Stimulated activated CD4-positive, alpha-beta T cell treated with anti-CD3 and anti-CD28 coated beads, Interleukin-12 subunit alpha, Interleukin-12 subunit beta, amount 100 ng/mL, for 24 hours (primary cell): ENCODE results near the gene RBBP8NL.
"Not testable (repeated sequence)": the region's sequence is repeated elsewhere in the genome, so short reads cannot be mapped to it uniquely, and the experiment has no call there.

Experiments used
- DNase-seq, 2 experiments: peaks; one replicate each; pipeline ENCODE4 v3.0.0-alpha.2; 2020; ENCODE audit warnings: low read depth in 2 of 2

RBBP8NL gene

GRCh38 chr20:62444286-62444685 is 16.9 kb upstream of the RBBP8NL start:
- no peak for DNase-seq

DNA sequence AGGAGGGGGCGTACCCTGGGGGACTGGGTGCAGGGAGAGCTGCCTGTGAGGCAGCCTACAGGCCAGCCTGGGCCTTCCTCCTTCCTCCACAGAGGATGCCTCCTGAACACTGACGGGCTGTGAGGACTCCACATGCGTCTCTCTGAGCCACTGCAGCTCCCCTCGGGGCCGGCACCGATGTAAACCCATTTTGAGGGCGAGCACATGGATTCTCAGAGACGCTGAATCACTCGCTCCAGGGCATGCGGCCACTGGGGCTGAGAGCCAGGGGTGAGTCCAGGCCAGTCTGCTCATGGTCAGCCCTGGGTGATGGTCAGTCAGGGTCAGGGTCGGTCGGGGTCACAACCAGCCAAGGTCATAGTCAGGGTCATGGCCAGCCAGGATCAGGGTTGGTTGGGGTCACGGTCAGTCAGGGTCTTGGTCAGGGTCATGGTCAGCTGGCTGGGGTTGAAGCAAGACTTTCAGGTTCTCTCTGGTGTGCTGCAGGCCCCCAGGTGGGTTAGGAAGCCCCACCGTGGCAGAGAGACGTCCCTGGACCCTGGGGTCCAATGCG is 14.7 kb upstream of the RBBP8NL start:
- no peak for DNase-seq

- DNase-seq, result no peak
These were observed 11.9 kb upstream of the RBBP8NL start for GRCh38 chr20:62439218-62439617.

DNA sequence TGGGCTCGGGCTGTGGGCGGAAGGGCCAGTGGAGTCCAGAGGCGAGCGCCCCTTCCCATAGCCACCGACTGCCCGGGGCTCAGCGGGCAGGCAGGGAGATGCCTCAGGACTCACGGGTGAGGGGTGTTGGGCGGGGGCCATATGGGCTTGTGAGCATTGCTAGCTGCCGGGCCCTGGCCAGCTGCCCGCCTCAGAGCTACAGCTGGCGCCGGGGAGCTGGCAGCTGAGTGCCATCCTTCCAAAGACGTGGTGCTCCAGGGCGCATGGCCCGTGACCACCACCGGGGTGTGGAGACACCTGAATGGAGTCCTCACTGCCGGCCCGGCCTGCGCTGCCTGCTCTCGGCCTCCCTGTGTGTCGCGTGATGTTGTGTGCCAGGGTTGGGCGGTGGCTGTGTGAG is 10.6 kb upstream of the RBBP8NL start:
- DNase-seq, result no peak

GRCh38 chr20:62437496-62437895 is 10.2 kb upstream of the RBBP8NL start:
- no peak for DNase-seq

GRCh38 chr20:62436692-62437091 is 9.4 kb upstream of the RBBP8NL start:
- DNase-seq, result no peak

GRCh38 chr20:62433658-62434497 is 6.5 kb upstream of the RBBP8NL start:
- DNase-seq, result no peak

GRCh38 chr20:62430866-62431447 is 3.6 kb upstream of the RBBP8NL start:
- DNase-seq, result no peak

- DNase-seq, result no peak
These were observed 3.0 kb upstream of the RBBP8NL start for GRCh38 chr20:62430311-62430853.

DNA sequence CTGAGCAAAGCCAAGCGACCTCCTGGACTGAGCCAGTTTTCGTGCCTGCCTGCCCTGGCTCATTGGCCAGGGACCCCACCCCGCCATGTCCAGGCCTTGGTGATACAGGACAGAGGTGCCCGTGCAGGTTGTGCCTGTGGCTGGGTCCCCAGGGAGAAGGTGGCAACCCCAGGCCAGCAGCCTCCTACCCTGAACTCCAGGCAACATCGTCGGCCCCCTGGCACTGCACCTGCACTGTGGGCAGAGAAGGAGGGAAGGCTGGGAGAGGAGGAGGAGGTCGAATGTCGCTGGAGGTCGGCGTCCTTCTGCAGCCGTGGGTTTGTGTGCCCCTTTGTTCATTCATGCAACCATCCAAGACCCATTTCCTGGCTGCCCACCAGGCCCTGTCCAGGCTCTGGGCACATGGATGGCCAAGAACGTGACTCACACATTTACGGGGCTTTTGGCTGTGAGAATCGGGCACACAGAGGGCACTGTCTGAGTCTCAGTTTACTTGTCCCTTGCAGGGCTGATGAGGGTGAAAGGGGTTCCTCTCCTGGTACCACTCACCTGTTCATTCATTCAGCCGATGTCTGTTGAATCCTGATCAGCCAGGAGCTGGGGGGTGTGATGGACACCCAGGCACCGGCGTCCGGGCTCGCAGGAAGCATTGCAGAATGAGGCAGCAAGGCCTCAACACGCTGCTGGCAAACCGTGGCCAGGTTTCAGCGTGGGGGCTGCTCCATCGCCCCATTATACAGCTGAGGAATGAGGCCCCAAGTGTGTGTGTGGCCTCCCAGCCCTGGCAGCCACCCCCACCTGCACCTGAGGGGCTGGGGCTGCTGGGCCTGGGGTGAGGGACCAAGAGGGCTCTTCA is 2.3 kb upstream of the RBBP8NL start:
- DNase-seq, result no peak

DNA sequence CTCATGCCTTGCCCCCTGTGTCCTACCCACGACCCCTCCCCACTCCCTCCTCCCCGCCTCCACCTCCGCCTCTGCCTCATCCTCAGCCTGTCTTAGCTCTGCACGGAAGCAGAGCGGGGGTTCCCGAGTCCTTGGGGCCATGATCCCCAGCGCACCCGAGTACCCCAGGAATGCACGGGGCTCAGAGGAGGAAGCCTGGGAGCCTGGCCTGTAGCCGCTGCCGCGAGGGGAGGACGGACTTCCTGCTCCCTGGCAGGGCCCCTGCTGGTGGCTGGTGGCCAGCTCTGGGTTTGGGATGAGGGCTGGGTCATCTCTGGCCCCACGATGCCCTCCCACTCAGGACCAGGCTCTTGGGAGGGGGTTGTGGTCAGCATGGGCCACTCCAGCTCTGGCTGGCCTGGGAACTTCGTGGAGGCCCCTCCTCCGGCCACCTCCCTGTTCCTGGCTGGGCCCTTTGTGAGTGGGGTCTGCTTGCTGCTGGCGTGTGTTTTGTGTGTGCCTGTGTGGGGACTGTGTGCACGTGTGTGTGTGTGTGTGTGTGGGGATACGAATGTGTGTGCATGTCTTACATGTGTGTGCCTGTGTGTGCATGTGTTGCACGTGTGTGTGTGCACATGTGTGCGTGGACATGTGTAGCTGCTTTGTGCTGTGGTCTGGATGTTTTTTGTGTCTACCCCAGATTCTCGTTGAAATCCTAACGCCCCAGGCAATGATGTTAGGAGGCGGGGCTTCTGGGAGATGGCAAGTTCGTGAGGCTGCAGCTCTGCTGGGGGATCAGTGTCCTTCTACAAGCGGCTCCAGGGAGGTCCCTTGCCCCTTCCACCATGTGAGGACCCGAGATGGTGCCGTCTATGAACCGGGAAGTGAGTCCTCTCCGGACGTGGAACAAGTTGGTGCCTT is 1.3 kb upstream of the RBBP8NL start:
- no peak for DNase-seq

DNA sequence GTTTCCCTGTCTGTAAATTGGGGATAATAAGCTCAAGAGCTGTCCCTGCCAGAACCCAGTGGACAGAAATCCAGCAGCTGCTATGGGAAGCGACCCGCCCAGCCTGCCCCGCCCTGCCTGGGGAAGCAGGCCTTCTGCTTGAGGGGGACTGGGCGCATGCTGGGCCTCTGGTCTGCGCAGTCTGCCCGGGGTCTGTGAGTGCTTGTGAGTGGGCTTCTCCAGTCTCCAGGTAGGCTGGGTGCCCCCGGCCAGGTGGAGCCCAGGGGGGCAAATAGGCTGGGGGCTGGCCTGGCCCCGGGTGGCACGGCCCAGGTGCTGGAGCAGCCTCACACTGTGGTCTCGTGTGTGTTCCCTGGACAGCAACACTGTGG is 648 bp upstream of the RBBP8NL start:
- DNase-seq, result no peak

GRCh38 chr20:62426699-62427131 is 624 bp downstream of the RBBP8NL start:
- DNase-seq, result no peak

GRCh38 chr20:62426059-62426348 is 1.3 kb downstream of the RBBP8NL start:
- not testable (repeated sequence) for DNase-seq

DNA sequence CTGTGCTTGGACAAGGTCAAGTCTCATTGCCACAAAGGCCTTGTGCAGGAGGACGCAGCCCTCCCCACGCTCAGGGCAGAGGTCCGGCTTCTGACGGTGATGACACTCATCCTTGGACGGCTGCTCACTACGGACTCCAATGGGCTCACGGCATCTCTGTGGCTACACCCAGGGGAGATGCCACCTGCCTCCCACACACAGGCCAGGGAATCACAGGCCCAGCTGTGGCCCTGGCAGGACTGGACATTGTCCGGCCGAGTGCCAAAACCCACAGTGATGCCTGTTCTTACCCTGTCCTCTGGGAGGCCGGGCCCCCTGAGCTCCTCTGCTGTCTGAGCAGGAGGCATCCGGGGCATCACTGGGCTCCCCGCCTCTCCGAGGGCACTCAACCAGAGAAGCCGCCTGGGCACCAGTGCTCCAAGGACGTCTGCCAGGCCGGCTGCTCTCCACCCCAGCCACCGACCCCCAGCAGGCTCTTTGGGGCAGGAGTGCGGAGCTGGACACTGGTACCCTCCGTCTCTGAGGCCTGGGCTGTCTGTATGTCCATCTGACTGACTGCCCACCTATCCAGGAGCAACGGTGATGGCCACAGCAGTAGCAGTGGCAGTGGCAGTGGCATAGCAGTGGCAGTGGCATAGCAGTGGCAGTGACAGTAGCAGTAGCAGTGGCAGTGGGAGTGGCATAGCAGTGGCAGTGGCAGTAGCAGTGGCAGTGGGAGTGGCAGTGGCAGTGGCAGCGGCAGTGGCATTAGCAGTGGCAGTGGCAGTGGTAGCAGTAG is 1.9 kb downstream of the RBBP8NL start:
- DNase-seq, result no peak

DNA sequence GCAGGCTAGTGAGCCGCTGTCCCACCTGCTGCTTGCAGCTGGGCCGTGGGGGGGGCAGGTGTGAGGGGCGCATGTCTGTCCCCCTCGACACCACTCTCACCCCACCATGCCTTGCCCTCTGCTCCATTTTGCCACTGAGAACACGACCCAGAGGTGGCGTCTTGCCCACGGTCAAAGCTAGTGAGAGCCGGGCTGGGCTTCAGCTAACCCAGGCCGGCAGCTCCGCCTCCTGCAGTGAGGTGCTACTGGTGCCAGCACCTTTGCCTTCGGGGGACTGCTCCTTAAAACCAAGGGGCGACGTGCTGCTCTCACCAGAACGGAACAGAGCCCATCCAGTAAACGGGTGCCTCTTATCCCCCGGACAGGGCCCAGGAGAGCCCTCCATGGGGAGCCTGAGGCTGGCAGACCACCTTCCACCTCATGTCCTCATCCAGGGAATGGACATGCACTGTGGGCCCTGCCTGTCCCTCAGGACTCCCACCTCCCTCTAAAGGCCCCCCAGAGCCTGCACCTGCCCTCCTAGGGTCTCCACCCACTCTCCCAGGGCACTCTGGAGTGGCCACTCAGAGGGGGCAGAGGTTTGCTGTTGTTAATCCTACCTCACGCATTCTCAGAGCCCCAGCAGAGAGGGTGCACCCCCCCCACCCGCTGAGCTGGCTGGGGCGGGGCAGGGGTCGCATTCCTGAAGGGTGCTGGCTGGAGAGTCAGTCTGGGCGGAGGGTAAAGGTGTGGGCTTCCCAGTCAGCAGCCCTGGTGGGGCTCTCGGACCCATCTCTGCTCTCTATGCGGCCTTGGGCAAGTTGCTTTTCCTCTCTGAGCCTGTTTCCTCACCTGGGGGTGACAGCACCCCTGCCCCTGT is 2.9 kb downstream of the RBBP8NL start:
- no peak for DNase-seq

- DNase-seq, result no peak
These were observed 4.0 kb downstream of the RBBP8NL start for GRCh38 chr20:62423326-62423706.

DNA sequence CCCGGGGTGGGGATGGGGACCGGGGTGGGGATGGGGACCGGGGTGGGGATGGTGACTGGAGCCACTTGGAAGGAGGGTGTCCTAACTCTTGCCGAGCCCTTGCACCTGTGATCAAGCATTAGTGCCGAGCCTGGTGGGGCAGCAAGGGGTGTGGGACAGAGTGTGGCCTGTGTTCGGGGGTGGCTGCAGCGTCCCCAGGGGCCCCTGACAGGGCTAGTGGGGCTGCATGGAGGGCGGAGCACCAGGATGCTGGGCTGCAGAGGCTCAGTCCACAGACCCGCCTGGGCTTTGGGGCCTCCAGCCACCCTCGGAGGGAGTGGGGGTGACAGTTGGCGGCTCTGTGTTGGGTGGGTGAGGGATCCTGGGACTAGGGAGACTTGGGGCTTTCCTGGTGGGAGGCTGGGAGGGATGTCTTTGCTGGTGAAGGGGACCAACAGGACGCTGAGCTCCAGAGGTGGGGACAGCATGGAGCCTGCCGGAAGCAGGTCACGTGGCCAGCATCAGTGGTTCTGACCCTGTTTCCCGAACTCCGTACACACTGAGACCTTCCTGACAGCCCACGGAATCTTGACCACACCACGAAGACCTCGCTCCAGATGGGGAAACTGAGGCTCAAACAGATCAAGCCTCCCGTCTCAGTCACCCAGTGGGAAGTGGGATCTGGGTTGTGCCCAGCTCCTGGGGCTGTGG is 4.6 kb downstream of the RBBP8NL start:
- DNase-seq, result no peak

DNA sequence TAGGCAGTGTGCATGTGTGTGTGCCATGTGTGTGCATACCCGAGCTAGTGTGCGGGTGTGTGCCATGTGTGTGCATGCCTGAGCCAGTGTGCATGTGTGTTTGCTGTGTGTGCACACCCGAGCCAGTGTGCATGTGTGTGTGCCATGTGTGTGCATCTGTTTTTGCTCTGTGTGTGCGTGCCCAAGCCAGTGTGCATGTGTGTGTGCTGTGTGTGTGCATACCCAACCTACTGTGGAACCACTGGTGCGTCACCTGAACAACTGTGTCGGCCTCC is 5.7 kb downstream of the RBBP8NL start:
- DNase-seq, result no peak
